C4-2B (cell line): ENCODE data around the gene ZNF689.

ENCODE experiments used
- ZFX ChIP-seq: fragments of 450-650 bp; IDR thresholded peaks from 2 replicates; pipeline ENCODE4 v1.6.1; 2017
- TF ChIP-seq, protein P1 (sequence below): fragments of 450-650 bp; conservative IDR thresholded peaks from 2 replicates; pipeline ENCODE4 v1.5.1; 2017; ENCODE audit warnings: mild to moderate bottlenecking

DNA sequence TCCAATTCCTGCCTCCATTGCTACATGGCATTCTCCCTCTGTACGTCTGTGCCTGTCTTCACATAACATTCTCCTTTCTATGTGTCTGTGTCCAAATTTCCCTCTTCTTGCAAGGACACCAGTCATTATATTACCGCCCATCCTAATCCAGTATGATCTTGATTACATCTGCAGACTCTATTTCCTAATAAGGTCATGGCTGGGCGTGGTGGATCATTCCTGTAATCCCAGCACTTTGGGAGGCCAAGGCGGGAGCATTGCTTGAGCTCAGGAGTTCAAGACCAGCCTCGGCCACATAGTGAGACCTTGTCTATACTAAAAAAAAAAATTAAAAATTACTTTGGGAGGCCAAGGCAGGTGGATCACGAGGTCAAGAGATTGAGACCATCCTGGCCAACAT lies 35.5 kb upstream of the ZNF689 start:
- TF ChIP-seq, protein P1, sequence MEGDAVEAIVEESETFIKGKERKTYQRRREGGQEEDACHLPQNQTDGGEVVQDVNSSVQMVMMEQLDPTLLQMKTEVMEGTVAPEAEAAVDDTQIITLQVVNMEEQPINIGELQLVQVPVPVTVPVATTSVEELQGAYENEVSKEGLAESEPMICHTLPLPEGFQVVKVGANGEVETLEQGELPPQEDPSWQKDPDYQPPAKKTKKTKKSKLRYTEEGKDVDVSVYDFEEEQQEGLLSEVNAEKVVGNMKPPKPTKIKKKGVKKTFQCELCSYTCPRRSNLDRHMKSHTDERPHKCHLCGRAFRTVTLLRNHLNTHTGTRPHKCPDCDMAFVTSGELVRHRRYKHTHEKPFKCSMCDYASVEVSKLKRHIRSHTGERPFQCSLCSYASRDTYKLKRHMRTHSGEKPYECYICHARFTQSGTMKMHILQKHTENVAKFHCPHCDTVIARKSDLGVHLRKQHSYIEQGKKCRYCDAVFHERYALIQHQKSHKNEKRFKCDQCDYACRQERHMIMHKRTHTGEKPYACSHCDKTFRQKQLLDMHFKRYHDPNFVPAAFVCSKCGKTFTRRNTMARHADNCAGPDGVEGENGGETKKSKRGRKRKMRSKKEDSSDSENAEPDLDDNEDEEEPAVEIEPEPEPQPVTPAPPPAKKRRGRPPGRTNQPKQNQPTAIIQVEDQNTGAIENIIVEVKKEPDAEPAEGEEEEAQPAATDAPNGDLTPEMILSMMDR: no peak
- no peak for TF ChIP-seq ZFX
